ENCODE measurements around the gene ALKBH6. TPM values are rescaled to one million over a fixed set of nuclear protein-coding genes. Genes with fewer than 3 reads are reported as not detected.
A peak's percentile ranks its signal among the peaks of the same experiment; 100 is the strongest.
"Not testable (repeated sequence)": the region's sequence is repeated elsewhere in the genome, so short reads cannot be mapped to it uniquely, and the experiment has no call there.

The ALKBH6 gene
- 10 to 100 TPM in 2 of 12 donors, 1 to 10 TPM in 8, not detected in 2; 6.7 to 13.1 (median 7.8) TPM for polyA plus RNA-seq (ENCODE audit: insufficient read length in 12 of 12)
- long read RNA-seq, donor 1, partial matches to known transcripts, result 0 of 3 reads
- long read RNA-seq, donor 1, other reads (novel, unspliced or antisense), result 0 of 3 reads
- long read RNA-seq, donor 2, partial matches to known transcripts, result 0 of 4 reads
- long read RNA-seq, donor 2, other reads (novel, unspliced or antisense), result 0 of 4 reads
- long read RNA-seq, donor 3, partial matches to known transcripts, result 0 of 2 reads
- long read RNA-seq, donor 3, other reads (novel, unspliced or antisense), result 0 of 2 reads
- long read RNA-seq, donor 4, partial matches to known transcripts, result 0 of 1 reads
- long read RNA-seq, donor 4, other reads (novel, unspliced or antisense), result 0 of 1 reads
- long read RNA-seq, donor 5, result 0 reads
- long read RNA-seq, donor 6, partial matches to known transcripts, result 0 of 2 reads
- long read RNA-seq, donor 6, other reads (novel, unspliced or antisense), result 0 of 2 reads
- long read RNA-seq, donor 7, result 0 reads
- long read RNA-seq, donor 8, partial matches to known transcripts, result 0 of 3 reads
- long read RNA-seq, donor 8, other reads (novel, unspliced or antisense), result 0 of 3 reads
- long read RNA-seq, donor 9, partial matches to known transcripts, result 0 of 2 reads
- long read RNA-seq, donor 9, other reads (novel, unspliced or antisense), result 0 of 2 reads
- long read RNA-seq, donor 10, partial matches to known transcripts, result 0 of 2 reads
- long read RNA-seq, donor 10, other reads (novel, unspliced or antisense), result 0 of 2 reads
- long read RNA-seq, donor 11, partial matches to known transcripts, result 0 of 1 reads
- long read RNA-seq, donor 11, other reads (novel, unspliced or antisense), result 0 of 1 reads

- peak; percentile 98 for DNase-seq
Measured at GRCh38 chr19:36014012-36014924, at the start of gene ALKBH6. TSS of gene ALKBH6 (minus strand) at chr19:36014213. CDS start at chr19:36013397, 816 bp downstream.

DNA sequence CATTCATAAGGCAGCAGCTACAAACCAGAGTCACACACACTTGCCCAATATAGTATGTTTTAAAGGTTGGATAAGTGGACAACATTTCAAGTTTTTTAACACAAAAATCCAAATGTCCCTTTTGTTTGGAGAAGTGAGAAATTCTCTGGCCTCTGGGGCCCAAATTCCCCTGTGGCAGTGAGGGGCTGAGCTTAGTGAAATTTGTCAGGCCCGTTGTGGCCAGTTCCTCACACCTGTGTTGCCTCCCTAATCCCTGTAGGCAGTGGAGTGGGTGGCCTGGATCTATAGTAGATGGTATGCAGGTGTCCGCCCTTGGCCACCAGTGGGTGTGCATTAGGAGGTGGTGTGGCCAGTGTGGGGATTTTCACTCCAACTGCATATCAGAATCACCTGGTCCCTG lies 47.4 kb upstream of the ALKBH6 start:
- DNase-seq, result no peak

GRCh38 chr19:36060430-36060829 lies 46.4 kb upstream of the ALKBH6 start:
- no peak for DNase-seq

DNA sequence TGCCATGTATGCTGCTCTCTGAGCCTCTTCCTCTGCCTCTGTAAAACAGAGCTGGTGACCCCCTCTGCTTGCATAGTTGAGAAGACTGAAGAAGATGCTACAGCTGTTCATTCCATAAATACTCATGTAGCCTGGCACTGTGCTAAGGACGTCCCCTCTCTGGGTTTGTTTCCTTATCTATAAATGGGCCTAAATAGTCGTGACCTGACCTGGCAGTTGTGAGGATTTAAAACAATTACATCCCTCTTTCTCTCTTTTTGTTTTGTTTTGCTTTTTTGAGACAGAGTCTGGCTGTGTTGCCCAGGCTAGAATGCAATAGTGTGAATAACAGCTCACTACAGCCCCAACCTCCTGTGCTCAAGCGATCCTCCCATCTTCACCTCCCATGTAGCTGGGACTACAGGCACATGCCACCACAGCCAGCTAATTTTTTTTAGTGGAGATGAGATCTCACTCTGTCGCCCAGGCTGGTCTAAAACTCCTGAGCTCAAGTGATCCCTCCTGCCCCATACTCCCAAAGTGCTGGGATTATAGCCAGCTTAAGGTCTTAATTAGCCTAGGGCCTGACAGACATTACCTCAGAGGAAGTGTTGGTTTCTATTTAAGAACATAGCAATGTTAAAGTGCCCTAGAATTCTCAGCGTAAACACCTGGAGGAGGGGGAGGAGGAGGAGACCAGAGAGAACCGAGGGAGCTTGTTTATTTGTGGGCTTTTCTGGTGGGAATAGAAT lies 45.3 kb upstream of the ALKBH6 start:
- DNase-seq, result no peak

DNA sequence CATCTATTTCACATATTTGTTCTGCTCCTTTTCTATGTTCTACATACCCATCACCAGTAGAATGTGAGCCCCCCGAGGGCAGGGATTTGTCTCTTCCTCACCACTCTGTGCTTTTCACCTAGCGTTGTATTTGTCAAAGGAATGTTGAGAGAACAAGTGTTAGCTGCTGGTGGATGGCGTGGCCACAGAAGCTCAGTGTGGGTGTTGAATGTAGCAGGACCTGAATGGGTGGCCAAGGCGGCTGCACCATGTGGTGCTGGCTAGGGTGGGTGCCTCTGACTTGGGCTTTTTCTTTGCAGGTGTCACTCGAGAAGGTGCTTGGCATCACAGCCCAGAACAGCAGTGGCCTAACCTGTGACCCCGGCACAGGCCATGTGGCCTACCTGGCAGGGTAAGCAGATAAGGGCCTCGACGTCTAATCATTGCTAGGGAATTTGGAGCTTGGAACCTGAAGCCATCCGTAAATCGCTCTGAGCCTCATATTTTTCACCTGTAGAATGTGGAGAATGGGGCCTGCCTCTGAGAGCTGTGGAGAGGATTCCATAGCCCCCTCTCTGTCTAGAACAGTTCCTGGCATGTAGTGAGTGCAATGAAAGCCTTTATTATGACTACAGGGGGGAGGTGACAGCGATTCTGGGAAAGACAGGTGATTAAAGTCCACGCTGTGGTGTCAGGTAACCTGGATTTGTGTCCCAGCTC lies 44.6 kb upstream of the ALKBH6 start:
- no peak for DNase-seq

GRCh38 chr19:36054733-36055686 lies 41.0 kb upstream of the ALKBH6 start, which contains the start of gene WDR62:
TSS of gene WDR62 (plus strand) at chr19:36054897. CDS start at chr19:36054972, 75 bp downstream.
- DNase-seq, result no peak

- peak; percentile 100 for DNase-seq
Measured at GRCh38 chr19:36054119-36054732, 40.2 kb upstream of the ALKBH6 start, which contains the start of gene THAP8. TSS of gene THAP8 (minus strand) at chr19:36054285. CDS start at chr19:36054217, 68 bp downstream.

- DNase-seq, result no peak
Measured at GRCh38 chr19:36051637-36052036, 37.6 kb upstream of the ALKBH6 start.

- no peak for DNase-seq
Measured at GRCh38 chr19:36051236-36051635, 37.2 kb upstream of the ALKBH6 start.

GRCh38 chr19:36049080-36049698 lies 35.2 kb upstream of the ALKBH6 start:
- no peak for DNase-seq

DNA sequence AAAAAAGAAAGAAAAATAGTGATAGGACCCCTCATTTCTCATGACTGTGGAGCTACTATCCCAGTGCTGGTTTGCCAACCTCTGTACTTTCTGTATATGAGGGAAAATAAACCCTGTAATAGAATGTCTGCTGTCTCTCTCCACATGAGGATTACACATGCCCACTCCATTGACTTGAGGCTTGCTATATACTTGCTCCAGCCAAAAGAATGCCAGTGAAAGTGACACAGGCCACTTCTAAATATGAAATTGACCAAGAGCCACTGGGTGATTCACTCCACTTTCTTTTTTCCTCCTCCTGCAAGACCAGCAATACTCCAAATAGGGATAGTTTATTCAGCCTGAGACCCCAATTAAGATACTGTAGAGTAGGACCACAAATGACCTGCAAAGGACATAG lies 33.8 kb upstream of the ALKBH6 start:
- DNase-seq, result no peak

- DNase-seq, result no peak
Measured at GRCh38 chr19:36046443-36047050, 32.5 kb upstream of the ALKBH6 start.

GRCh38 chr19:36043952-36044351 lies 29.9 kb upstream of the ALKBH6 start:
- DNase-seq, result no peak

DNA sequence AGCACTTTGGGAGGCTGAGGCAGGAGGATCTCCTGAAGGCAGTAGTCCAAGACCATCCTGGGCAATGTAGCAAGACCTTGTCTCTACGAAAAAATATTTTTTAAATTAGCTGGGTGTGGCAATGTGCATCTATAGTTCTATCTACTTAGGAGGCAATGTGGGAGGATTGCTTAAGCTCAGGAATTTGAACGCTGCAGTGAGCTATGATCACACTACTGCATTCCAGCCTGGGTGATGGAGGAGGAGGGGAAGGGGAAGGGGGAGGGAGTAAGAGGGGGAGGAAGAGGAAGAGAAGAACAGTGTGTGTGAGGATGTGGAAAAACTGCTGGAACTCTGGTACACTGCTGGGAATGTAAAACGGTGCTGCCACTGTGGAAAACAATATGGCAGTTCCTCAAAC lies 27.8 kb upstream of the ALKBH6 start:
- DNase-seq, result no peak

- DNase-seq, result not testable (repeated sequence)
Measured at GRCh38 chr19:36041092-36041491, 27.1 kb upstream of the ALKBH6 start.

DNA sequence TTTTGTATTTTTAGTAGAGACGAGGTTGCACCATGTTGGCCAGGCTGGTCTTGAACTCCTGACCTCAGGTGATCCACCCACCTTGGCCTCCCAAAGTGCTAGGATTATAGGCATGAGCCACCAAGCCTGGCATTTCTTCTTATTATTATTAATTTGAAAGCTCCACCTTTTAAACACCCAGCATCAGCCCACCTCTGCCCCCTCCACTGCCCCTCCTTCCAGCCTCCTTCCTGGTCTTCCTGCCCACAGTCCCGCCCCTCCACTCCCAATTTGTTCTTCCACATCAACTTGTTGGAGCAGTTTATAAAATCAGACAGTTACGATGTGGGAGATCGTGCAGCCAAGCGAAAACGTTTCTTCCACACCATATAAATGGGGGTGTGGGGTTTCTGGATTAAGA lies 26.5 kb upstream of the ALKBH6 start:
- no peak for DNase-seq

All from muscle of arm (tissue), 14 donors.